Measurements from ENCODE around the gene PRKN.
"Not testable (repeated sequence)": the region's sequence is repeated elsewhere in the genome, so short reads cannot be mapped to it uniquely, and the experiment has no call there.

Gene PRKN

GRCh38 chr6:161901740-161902426, 825.7 kb downstream of the PRKN start:
- no peak for DNase-seq (ENCODE audit: low read depth)

- no peak for DNase-seq (ENCODE audit: low read depth)
These were observed 833.1 kb downstream of the PRKN start for GRCh38 chr6:161894436-161894835.

GRCh38 chr6:161891542-161891941, 836.0 kb downstream of the PRKN start:
- no peak for DNase-seq (ENCODE audit: low read depth)

GRCh38 chr6:161890832-161891297, 836.7 kb downstream of the PRKN start:
- DNase-seq (ENCODE audit: low read depth), result no peak

GRCh38 chr6:161890133-161890831, 837.3 kb downstream of the PRKN start:
- DNase-seq (ENCODE audit: low read depth), result no peak

- no peak for DNase-seq (ENCODE audit: low read depth)
These were observed 838.2 kb downstream of the PRKN start for GRCh38 chr6:161889324-161889723.

- DNase-seq (ENCODE audit: low read depth), result not testable (repeated sequence)
These were observed 841.0 kb downstream of the PRKN start for GRCh38 chr6:161886545-161886944.

- DNase-seq (ENCODE audit: low read depth), result no peak
These were observed 842.8 kb downstream of the PRKN start for GRCh38 chr6:161884782-161885181.

- no peak for DNase-seq (ENCODE audit: low read depth)
These were observed 845.3 kb downstream of the PRKN start for GRCh38 chr6:161882196-161882765.

- no peak for DNase-seq (ENCODE audit: low read depth)
These were observed 847.5 kb downstream of the PRKN start for GRCh38 chr6:161880056-161880455.

- DNase-seq (ENCODE audit: low read depth), result no peak
These were observed 851.3 kb downstream of the PRKN start for GRCh38 chr6:161876231-161876630.

GRCh38 chr6:161870236-161870901, 857.2 kb downstream of the PRKN start:
- no peak for DNase-seq (ENCODE audit: low read depth)

GRCh38 chr6:161869491-161869890, 858.1 kb downstream of the PRKN start:
- no peak for DNase-seq (ENCODE audit: low read depth)

- DNase-seq (ENCODE audit: low read depth), result no peak
These were observed 861.0 kb downstream of the PRKN start for GRCh38 chr6:161866570-161866969.

- not testable (repeated sequence) for DNase-seq (ENCODE audit: low read depth)
These were observed 866.5 kb downstream of the PRKN start for GRCh38 chr6:161861061-161861460.

GRCh38 chr6:161853657-161854056, 873.9 kb downstream of the PRKN start:
- DNase-seq (ENCODE audit: low read depth), result no peak

- DNase-seq (ENCODE audit: low read depth), result not testable (repeated sequence)
These were observed 876.1 kb downstream of the PRKN start for GRCh38 chr6:161851486-161851885.

GRCh38 chr6:161850562-161850961, 877.0 kb downstream of the PRKN start:
- no peak for DNase-seq (ENCODE audit: low read depth)

- DNase-seq (ENCODE audit: low read depth), result no peak
These were observed 879.9 kb downstream of the PRKN start for GRCh38 chr6:161847628-161848027.

GRCh38 chr6:161844804-161845203, 882.8 kb downstream of the PRKN start:
- no peak for DNase-seq (ENCODE audit: low read depth)

GRCh38 chr6:161843066-161843465, 884.5 kb downstream of the PRKN start:
- DNase-seq (ENCODE audit: low read depth), result no peak

- DNase-seq (ENCODE audit: low read depth), result no peak
These were observed 887.2 kb downstream of the PRKN start for GRCh38 chr6:161840380-161840779.

Data from stimulated activated CD8-positive, alpha-beta memory T cell treated with anti-CD3 and anti-CD28 coated beads, Interleukin-12 subunit alpha, Interleukin-12 subunit beta, amount 100 ng/mL, for 1 hour (primary cell).